HepG2 (cell line): ENCODE data around the gene EPB41L2. TPM values are rescaled to one million over a fixed set of nuclear protein-coding genes. Genes with fewer than 3 reads are reported as not detected.

Experiments
- KDM2A ChIP-seq: sonication (generic); formaldehyde crosslinking; IDR thresholded peaks from 2 replicates; pipeline ENCODE4 v1.4.0; 2020; ENCODE audit warnings: low read depth, missing genetic modification reagents, borderline replicate concordance
- PAXIP1 ChIP-seq: sonication (generic); formaldehyde crosslinking; conservative IDR thresholded peaks from 2 replicates; pipeline ENCODE4 v1.4.0; 2020; ENCODE audit warnings: mild to moderate bottlenecking, missing genetic modification reagents, moderate library complexity
- SP1 ChIP-seq, 2 experiments: fragments of 450-650 bp in 1 of 2; sonication (generic) in 1 of 2; formaldehyde crosslinking in 1 of 2; IDR thresholded peaks; 2 replicates each; pipeline versions ENCODE4 v1.4.0 to v1.6.1; 2016 to 2020; ENCODE audit warnings: missing genetic modification reagents in 1 of 2
- SRSF9 ChIP-seq: fragments of 200-400 bp; formaldehyde crosslinking; IDR thresholded peaks from 2 replicates; pipeline ENCODE4 v1.6.1; 2018; ENCODE audit warnings: borderline replicate concordance, mild to moderate bottlenecking, low read depth, low read length; ENCODE audit not compliant: insufficient read depth, poor library complexity, severe bottlenecking
- TAF15 ChIP-seq: fragments of 200-400 bp; formaldehyde crosslinking; IDR thresholded peaks from one replicate; pipeline ENCODE4 v1.6.1; 2018; ENCODE audit warnings: mild to moderate bottlenecking, low read depth, low read length; ENCODE audit not compliant: poor library complexity, severe bottlenecking
- ZNF263 ChIP-seq: sonication (generic); formaldehyde crosslinking; IDR thresholded peaks from 2 replicates; pipeline ENCODE4 v1.4.0; 2020; ENCODE audit warnings: missing genetic modification reagents
- ZNF7 ChIP-seq: IDR thresholded peaks from 2 replicates; pipeline ENCODE4 v1.6.1; 2016; ENCODE audit warnings: missing biosample characterization, missing genetic modification reagents
- ZNF776 ChIP-seq: sonication (generic); formaldehyde crosslinking; IDR thresholded peaks from 2 replicates; pipeline ENCODE4 v1.4.0; 2020; ENCODE audit warnings: mild to moderate bottlenecking, missing genetic modification reagents
- polyA plus RNA-seq, 8 experiments: library from polyadenylated mRNA; depleted of rRNA in 3 of 8; stranded (reverse) in 7 of 8; unstranded in 1 of 8; fragments of >200 nt; fragmentation: Illumina TruSeq in 4 of 8; extraction: Trizol in 4 of 8; gene quantifications; 2 replicates each; pipeline versions ENCODE4 v1.2.1 to v1.2.3, GENCODE V29; 2011 to 2016; ENCODE audit warnings: low read depth in 4 of 8, missing spikeins in 1 of 8, mixed read lengths in 1 of 8; ENCODE audit not compliant: insufficient read depth in 1 of 8
- total RNA-seq, 5 experiments: library from RNA; depleted of rRNA; stranded (reverse); fragments of >200 nt; fragmentation: Illumina TruSeq; extraction: Trizol; gene quantifications; 2 replicates each; pipeline ENCODE4 v1.2.3, GENCODE V29; 2016; ENCODE audit warnings: low read depth in 1 of 5

The EPB41L2 gene
- total and polyA plus RNA-seq, 2 of the 13 experiments (the other 11 are each of a cell fraction or from before 2014, with no cell fraction given), result 41.7 to 56.4 TPM

GRCh38 chr6:130826442-130827246 lies 236.4 kb downstream of the EPB41L2 start (continued):
- no peak for TF ChIP-seq SRSF9
- TF ChIP-seq ZNF776 (CRISPR knock-in tag), result no peak
- peak; percentile 53 for TF ChIP-seq PAXIP1 (CRISPR knock-in tag)
- TF ChIP-seq KDM2A (CRISPR knock-in tag), result no peak
- TF ChIP-seq ZNF263 (CRISPR knock-in tag), result no peak
- no peak for TF ChIP-seq SP1 (IDR thresholded peaks at IDR 0.05)
- TF ChIP-seq SP1 (CRISPR knock-in tag; IDR thresholded peaks at IDR 0.05), result no peak
- no peak for TF ChIP-seq TAF15
- TF ChIP-seq ZNF7 (CRISPR knock-in tag), result no peak
